Measurements from ENCODE around the gene HOXC12. TPM values are rescaled to one million over a fixed set of nuclear protein-coding genes. Genes with fewer than 3 reads are reported as not detected.

Gene HOXC12
- total and polyA plus RNA-seq, 4 donors: not detected

- WGBS, 2 donors: 17 to 23% methylated on average over 23 of the region's 23 CpGs
- DNase-seq: peak in 1 of 3 donors; percentile 4
- H3K4me1 ChIP-seq (ENCODE audit: control insufficient read depth in 5 of 5, insufficient read depth in 5 of 5, low read length in 5 of 5): peaks cover 0 to 3% (median 2%) of the 10 kb centered on the region in 5 donors
- H3K27me3 ChIP-seq (ENCODE audit: control insufficient read depth in 3 of 3, insufficient read depth in 3 of 3, low read length in 2 of 3): peaks cover 14 to 95% (median 89%) of the 10 kb centered on the region in 3 donors
- TF ChIP-seq CTCF (IDR thresholded peaks at IDR 0.05; ENCODE audit: control extremely low read depth, extremely low read depth): no peak
- H3K9ac ChIP-seq (ENCODE audit: insufficient read depth in 1 of 2, low read length in 2 of 2): no peak overlapping the region
- no peak for ATAC-seq (ENCODE audit: insufficient read depth, low FRiP score)
- H3K36me3 ChIP-seq (ENCODE audit: control insufficient read depth in 4 of 4, insufficient read depth in 4 of 4, low read length in 4 of 4): no peaks in the 10 kb centered on the region
- peaks cover 0 to 11% (median 0%) of the 10 kb centered on the region in 4 donors for H3K9me3 ChIP-seq (ENCODE audit: control insufficient read depth in 4 of 4, insufficient read depth in 3 of 4, low read length in 3 of 4)
- no peak overlapping the region for H3K4me3 ChIP-seq
- H3K27ac ChIP-seq (ENCODE audit: low read depth in 1 of 2, low read length in 1 of 2): no peak overlapping the region
Observed at GRCh38 chr12:53937596-53938325, 16.9 kb upstream of the HOXC12 start.

- H3K36me3 ChIP-seq (ENCODE audit: control insufficient read depth in 4 of 4, insufficient read depth in 4 of 4, low read length in 4 of 4): no peaks in the 10 kb centered on the region
- H3K4me3 ChIP-seq: no peak within 1 kb of the TSS
- peaks cover 0 to 3% (median 2%) of the 10 kb centered on the region in 5 donors for H3K4me1 ChIP-seq (ENCODE audit: control insufficient read depth in 5 of 5, insufficient read depth in 5 of 5, low read length in 5 of 5)
- no peak within 1 kb of the TSS for H3K9ac ChIP-seq (ENCODE audit: insufficient read depth in 1 of 2, low read length in 2 of 2)
- no peak for TF ChIP-seq CTCF (IDR thresholded peaks at IDR 0.05; ENCODE audit: control extremely low read depth, extremely low read depth)
- ATAC-seq (ENCODE audit: insufficient read depth, low FRiP score) (no peak), DNase-seq (peak; percentile 85 to 87 (median 85))
- WGBS, 2 donors: 5 to 6% methylated on average over 56 of the region's 56 CpGs
- H3K9me3 ChIP-seq (ENCODE audit: control insufficient read depth in 4 of 4, insufficient read depth in 3 of 4, low read length in 3 of 4): peaks cover 0 to 11% (median 0%) of the 10 kb centered on the region in 4 donors
- H3K27me3 ChIP-seq (ENCODE audit: control insufficient read depth in 3 of 3, insufficient read depth in 3 of 3, low read length in 2 of 3): peaks cover 12 to 95% (median 89%) of the 10 kb centered on the region in 3 donors
- H3K27ac ChIP-seq (ENCODE audit: low read depth in 1 of 2, low read length in 1 of 2): no peak within 1 kb of the TSS
Observed at GRCh38 chr12:53938326-53939140, 16.2 kb upstream of the HOXC12 start, which contains the start of gene HOXC13. Gene HOXC13 (plus strand): TSS chr12:53938831. CDS start chr12:53938907, 76 bp downstream.

- no peak for ATAC-seq (ENCODE audit: insufficient read depth, low FRiP score)
- peak; percentile 65 to 72 (median 71) for DNase-seq
- Histone ChIP-seq H3K27ac (ENCODE audit: low read depth in 1 of 2, low read length in 1 of 2) (no peak overlapping the region), H3K9me3 (ENCODE audit: control insufficient read depth in 4 of 4, insufficient read depth in 3 of 4, low read length in 3 of 4) (peaks cover 0 to 7% (median 0%) of the 10 kb centered on the region in 4 donors), H3K27me3 (ENCODE audit: control insufficient read depth in 3 of 3, insufficient read depth in 3 of 3, low read length in 2 of 3) (peaks cover 15 to 95% (median 90%) of the 10 kb centered on the region in 3 donors), H3K4me3 (no peak overlapping the region), H3K36me3 (ENCODE audit: control insufficient read depth in 4 of 4, insufficient read depth in 4 of 4, low read length in 4 of 4) (no peaks in the 10 kb centered on the region), H3K9ac (ENCODE audit: insufficient read depth in 1 of 2, low read length in 2 of 2) (no peak overlapping the region), H3K4me1 (ENCODE audit: control insufficient read depth in 5 of 5, insufficient read depth in 5 of 5, low read length in 5 of 5) (peaks cover 0 to 3% (median 2%) of the 10 kb centered on the region in 5 donors)
- no peak for TF ChIP-seq CTCF (IDR thresholded peaks at IDR 0.05; ENCODE audit: control extremely low read depth, extremely low read depth)
- 5 to 6% methylated on average over 87 to 91 of the region's 91 CpGs for WGBS, 2 donors
Observed at GRCh38 chr12:53939141-53940108, 15.3 kb upstream of the HOXC12 start.
